Measurements from ENCODE around the gene SWI5.

SWI5 gene

DNA sequence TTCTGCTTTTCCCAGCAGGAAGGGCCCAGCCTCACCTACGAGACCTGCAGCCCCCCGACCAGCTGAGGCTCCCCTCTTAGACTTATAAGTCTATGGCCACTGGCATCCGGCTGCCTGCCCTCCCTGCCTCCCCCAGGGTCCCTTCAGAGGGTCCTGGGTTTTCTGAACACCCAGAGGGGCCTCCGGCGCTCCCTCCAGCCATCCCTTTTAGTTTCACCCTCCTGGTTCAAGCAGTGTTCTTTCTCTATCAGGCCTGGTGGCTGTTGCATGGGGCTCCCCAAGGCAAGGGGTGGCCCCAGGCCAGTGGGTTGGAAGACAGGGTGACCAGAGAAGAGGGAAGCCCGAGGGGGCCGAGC is 22.1 kb upstream of the SWI5 start:
- TF ChIP-seq, protein P1, sequence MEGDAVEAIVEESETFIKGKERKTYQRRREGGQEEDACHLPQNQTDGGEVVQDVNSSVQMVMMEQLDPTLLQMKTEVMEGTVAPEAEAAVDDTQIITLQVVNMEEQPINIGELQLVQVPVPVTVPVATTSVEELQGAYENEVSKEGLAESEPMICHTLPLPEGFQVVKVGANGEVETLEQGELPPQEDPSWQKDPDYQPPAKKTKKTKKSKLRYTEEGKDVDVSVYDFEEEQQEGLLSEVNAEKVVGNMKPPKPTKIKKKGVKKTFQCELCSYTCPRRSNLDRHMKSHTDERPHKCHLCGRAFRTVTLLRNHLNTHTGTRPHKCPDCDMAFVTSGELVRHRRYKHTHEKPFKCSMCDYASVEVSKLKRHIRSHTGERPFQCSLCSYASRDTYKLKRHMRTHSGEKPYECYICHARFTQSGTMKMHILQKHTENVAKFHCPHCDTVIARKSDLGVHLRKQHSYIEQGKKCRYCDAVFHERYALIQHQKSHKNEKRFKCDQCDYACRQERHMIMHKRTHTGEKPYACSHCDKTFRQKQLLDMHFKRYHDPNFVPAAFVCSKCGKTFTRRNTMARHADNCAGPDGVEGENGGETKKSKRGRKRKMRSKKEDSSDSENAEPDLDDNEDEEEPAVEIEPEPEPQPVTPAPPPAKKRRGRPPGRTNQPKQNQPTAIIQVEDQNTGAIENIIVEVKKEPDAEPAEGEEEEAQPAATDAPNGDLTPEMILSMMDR (IDR thresholded peaks at IDR 0.05; ENCODE audit: low read depth, low read length), result no peak
- peaks cover 82% of the 10 kb centered on the region for H3K36me3 ChIP-seq
- no peaks in the 10 kb centered on the region for H3K27me3 ChIP-seq (ENCODE audit: insufficient read depth, low read depth, severe bottlenecking)
- no peak for DNase-seq
- H3K27ac ChIP-seq, result peak overlapping the region; percentile 32
- H3K4me3 ChIP-seq (ENCODE audit: low read depth, low read length), result no peak overlapping the region
- H3K9me3 ChIP-seq (ENCODE audit: severe bottlenecking), result peaks cover 2% of the 10 kb centered on the region

- Histone ChIP-seq H3K36me3 (peaks cover 82% of the 10 kb centered on the region), H3K4me3 (ENCODE audit: low read depth, low read length) (no peak overlapping the region)
Measured at GRCh38 chr9:128254362-128254761, 21.7 kb upstream of the SWI5 start.

DNA sequence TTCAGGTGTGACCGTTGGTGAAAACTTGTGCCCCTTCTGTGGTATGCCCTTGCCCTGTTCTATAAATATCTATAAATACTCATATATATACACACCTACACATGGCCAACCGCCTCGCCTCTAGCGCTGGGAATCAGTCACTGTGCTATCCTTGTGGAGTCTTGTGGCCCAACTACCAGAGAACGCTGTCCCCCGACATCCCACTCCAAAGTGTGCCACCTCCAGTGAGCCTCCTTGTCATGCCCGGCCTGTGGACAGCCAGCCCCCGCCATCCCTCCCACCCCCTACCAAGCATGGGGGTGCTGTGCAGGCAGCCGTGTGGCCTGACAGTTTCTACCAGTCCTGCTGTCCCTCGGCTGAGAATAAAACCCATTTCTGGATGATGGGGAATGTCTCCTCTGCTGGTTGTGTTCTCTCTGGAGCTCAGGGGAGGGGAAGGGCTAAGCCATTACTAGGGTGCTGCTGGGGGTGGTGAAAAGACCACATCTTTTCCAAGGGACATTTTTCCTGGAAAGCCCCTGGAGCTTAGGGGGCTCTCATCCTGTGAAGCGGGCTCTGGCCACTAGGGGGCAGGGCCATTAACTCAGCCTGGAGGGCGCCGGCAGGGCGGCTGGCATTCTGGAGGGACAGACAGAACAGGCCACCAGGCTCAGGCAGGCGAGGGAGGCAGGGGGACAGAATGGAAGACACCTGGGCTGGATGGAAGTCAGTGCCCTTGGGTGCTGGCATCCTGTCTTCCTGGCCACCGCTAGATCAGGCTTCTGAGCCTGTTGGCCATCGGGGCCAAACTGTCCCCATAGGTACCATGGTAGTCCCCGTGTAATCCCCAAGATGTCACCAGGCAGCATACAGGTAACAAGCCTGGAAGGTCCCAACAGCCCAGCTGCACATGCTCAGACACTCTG is 21.0 kb upstream of the SWI5 start:
- Histone ChIP-seq H3K27ac (peak overlapping the region; percentile 32), H3K9me3 (ENCODE audit: severe bottlenecking) (peaks cover under 1% of the 10 kb centered on the region), H3K27me3 (ENCODE audit: insufficient read depth, low read depth, severe bottlenecking) (no peaks in the 10 kb centered on the region), H3K36me3 (peaks cover 80% of the 10 kb centered on the region), H3K4me3 (ENCODE audit: low read depth, low read length) (no peak overlapping the region)
- TF ChIP-seq, protein P1 (IDR thresholded peaks at IDR 0.05; ENCODE audit: low read depth, low read length), result peak; percentile 91
- peak; percentile 88 for DNase-seq

More at GRCh38 chr9:128254362-128254761, 21.7 kb upstream of the SWI5 start:
- H3K27ac ChIP-seq, result peak overlapping the region; percentile 32
- DNase-seq, result no peak
- peaks cover 2% of the 10 kb centered on the region for H3K9me3 ChIP-seq (ENCODE audit: severe bottlenecking)
- TF ChIP-seq, protein P1 (IDR thresholded peaks at IDR 0.05; ENCODE audit: low read depth, low read length), result no peak
- H3K27me3 ChIP-seq (ENCODE audit: insufficient read depth, low read depth, severe bottlenecking), result no peaks in the 10 kb centered on the region

- H3K9me3 ChIP-seq (ENCODE audit: severe bottlenecking), result no peaks in the 10 kb centered on the region
- TF ChIP-seq, protein P1 (IDR thresholded peaks at IDR 0.05; ENCODE audit: low read depth, low read length), result no peak
- DNase-seq, result no peak
- no peaks in the 10 kb centered on the region for H3K27me3 ChIP-seq (ENCODE audit: insufficient read depth, low read depth, severe bottlenecking)
- H3K27ac ChIP-seq, result no peak overlapping the region
- H3K36me3 ChIP-seq, result peaks cover 80% of the 10 kb centered on the region
- H3K4me3 ChIP-seq (ENCODE audit: low read depth, low read length), result no peak overlapping the region
Measured at GRCh38 chr9:128257086-128257825, 18.8 kb upstream of the SWI5 start.

- H3K27ac ChIP-seq, result no peak overlapping the region
- H3K36me3 ChIP-seq, result peaks cover 79% of the 10 kb centered on the region
- no peaks in the 10 kb centered on the region for H3K9me3 ChIP-seq (ENCODE audit: severe bottlenecking)
- H3K4me3 ChIP-seq (ENCODE audit: low read depth, low read length), result no peak overlapping the region
- TF ChIP-seq, protein P1 (IDR thresholded peaks at IDR 0.05; ENCODE audit: low read depth, low read length), result no peak
- no peaks in the 10 kb centered on the region for H3K27me3 ChIP-seq (ENCODE audit: insufficient read depth, low read depth, severe bottlenecking)
- no peak for DNase-seq
Measured at GRCh38 chr9:128257907-128258306, 18.2 kb upstream of the SWI5 start.

Measured in WERI-Rb-1 (cell line).